Skeletal muscle tissue (tissue), 4 donors: ENCODE results near the gene C11orf68. TPM values are rescaled to one million over a fixed set of nuclear protein-coding genes. Genes with fewer than 3 reads are reported as not detected.
A peak's percentile ranks its signal among the peaks of the same experiment; 100 is the strongest.

Source experiments
- H3K27ac ChIP-seq: one replicate; pipeline ENCODE4 v1.7.0; 2013; ENCODE audit warnings: mild to moderate bottlenecking, low read depth, low read length, inconsistent platforms
- H3K27me3 ChIP-seq, 3 donors: one replicate each; pipeline ENCODE4 v1.7.0; 2013; ENCODE audit warnings: low read length in 3 of 3; ENCODE audit not compliant: control insufficient read depth in 3 of 3, insufficient read depth in 3 of 3
- H3K36me3 ChIP-seq, 3 donors: one replicate each; pipeline ENCODE4 v1.7.0; 2013; ENCODE audit warnings: low read length in 3 of 3; ENCODE audit not compliant: control insufficient read depth in 3 of 3, insufficient read depth in 3 of 3
- H3K4me1 ChIP-seq, 3 donors: one replicate each; pipeline ENCODE4 v1.7.0; 2013; ENCODE audit warnings: low read length in 3 of 3, mild to moderate bottlenecking in 3 of 3; ENCODE audit not compliant: control insufficient read depth in 3 of 3, insufficient read depth in 3 of 3
- H3K4me3 ChIP-seq, 3 donors: one replicate each; pipeline ENCODE4 v1.7.0; 2013; ENCODE audit warnings: low read length in 3 of 3
- H3K9ac ChIP-seq, 3 donors: one replicate each; pipeline ENCODE4 v1.7.0; 2013; ENCODE audit warnings: low read length in 3 of 3, mild to moderate bottlenecking in 3 of 3, moderate library complexity in 2 of 3, low read depth in 1 of 3
- H3K9me3 ChIP-seq, 3 donors: one replicate each; pipeline ENCODE4 v1.7.0; 2013; ENCODE audit warnings: low read length in 3 of 3; ENCODE audit not compliant: control insufficient read depth in 3 of 3
- total RNA-seq: library from RNA; depleted of rRNA; stranded (reverse); fragments of >200 nt; gene quantifications from one replicate; pipeline ENCODE4 v1.2.3, GENCODE V29; 2014
- donor health status: Osteomylitis.

C11orf68 gene
- total RNA-seq, 1 donor from 2014 or later: 12.5 TPM

GRCh38 chr11:65945430-65945911 is 26.6 kb upstream of the C11orf68 start, which contains the start of gene TSGA10IP:
TSGA10IP (plus strand) TSS chr11:65945480; CDS start chr11:65945676, 196 bp downstream.
- no peak within 1 kb of the TSS for H3K4me3 ChIP-seq
- H3K27me3 ChIP-seq: peaks cover 0 to 16% (median 14%) of the 10 kb centered on the region in 3 donors
- no peak within 1 kb of the TSS for H3K27ac ChIP-seq
- no peaks in the 10 kb centered on the region for H3K36me3 ChIP-seq
- H3K9ac ChIP-seq: no peak within 1 kb of the TSS
- no peaks in the 10 kb centered on the region for H3K9me3 ChIP-seq
- H3K4me1 ChIP-seq: no peaks in the 10 kb centered on the region

- H3K9me3 ChIP-seq: no peaks in the 10 kb centered on the region
Observed at GRCh38 chr11:65944767-65945166, 25.9 kb upstream of the C11orf68 start.

GRCh38 chr11:65944191-65944590 is 25.3 kb upstream of the C11orf68 start:
- no peak overlapping the region for H3K4me3 ChIP-seq
- H3K27me3 ChIP-seq: peaks cover 0 to 16% (median 14%) of the 10 kb centered on the region in 3 donors
- no peak overlapping the region for H3K9ac ChIP-seq
- H3K9me3 ChIP-seq: no peaks in the 10 kb centered on the region
- H3K36me3 ChIP-seq: no peaks in the 10 kb centered on the region
- no peak overlapping the region for H3K27ac ChIP-seq
- no peaks in the 10 kb centered on the region for H3K4me1 ChIP-seq

More at GRCh38 chr11:65944767-65945166, 25.9 kb upstream of the C11orf68 start:
- H3K27me3 ChIP-seq: peaks cover 0 to 16% (median 14%) of the 10 kb centered on the region in 3 donors
- no peak overlapping the region for H3K27ac ChIP-seq
- no peaks in the 10 kb centered on the region for H3K36me3 ChIP-seq
- no peak overlapping the region for H3K4me3 ChIP-seq
- H3K4me1 ChIP-seq: no peaks in the 10 kb centered on the region
- no peak overlapping the region for H3K9ac ChIP-seq

DNA sequence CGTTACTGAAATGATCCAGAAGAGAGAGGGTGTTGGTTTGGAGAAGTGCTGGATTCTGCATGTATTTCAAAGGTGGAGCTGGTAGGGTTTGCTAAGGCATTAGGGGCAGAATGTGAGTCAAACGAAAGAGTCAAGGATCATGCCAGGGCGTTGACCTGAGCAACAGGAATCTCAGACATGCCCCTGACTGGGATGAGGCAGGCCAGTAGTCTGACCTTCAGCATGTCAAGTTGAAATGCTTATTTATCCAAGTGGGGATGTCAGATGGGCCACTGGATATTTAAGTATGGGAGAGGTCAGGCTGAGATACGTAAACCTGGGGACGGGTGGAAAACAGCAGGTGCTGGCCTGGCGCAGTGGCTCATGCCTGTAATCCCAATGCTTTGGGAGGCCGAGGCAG is 23.7 kb upstream of the C11orf68 start:
- Histone ChIP-seq H3K4me3 (no peak overlapping the region), H3K27me3 (peaks cover 0 to 21% (median 13%) of the 10 kb centered on the region in 3 donors), H3K9me3 (no peaks in the 10 kb centered on the region), H3K36me3 (no peaks in the 10 kb centered on the region), H3K9ac (no peak overlapping the region), H3K4me1 (no peaks in the 10 kb centered on the region), H3K27ac (no peak overlapping the region)

DNA sequence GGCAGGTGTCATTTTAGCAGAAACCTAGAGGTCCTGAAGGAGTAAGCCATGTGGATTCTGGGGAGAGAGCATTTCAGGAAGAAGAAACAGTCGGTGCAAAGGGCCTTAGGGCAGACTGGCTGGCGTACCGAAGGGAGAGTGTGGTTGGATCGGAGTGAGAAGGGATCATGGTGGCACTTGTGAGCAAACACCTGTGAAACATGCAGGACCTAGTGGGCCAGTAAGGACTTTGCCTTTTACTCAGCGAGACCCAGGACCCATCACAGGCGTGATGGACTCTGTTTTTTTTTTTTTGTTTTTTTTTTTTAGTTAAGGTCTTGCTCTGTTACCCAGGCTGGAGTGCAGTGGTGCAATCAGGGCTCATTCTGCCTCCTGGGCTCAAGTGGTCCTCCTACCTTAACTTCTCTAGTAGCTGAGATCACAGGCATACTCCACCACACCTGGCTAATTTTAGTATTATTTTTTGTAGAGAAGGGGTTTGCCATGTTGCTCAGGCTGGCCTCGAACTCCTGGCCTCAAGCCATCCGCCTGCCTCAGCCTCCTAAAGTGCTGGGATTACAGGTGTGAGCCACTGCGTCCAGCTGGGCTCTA is 23.0 kb upstream of the C11orf68 start:
- Histone ChIP-seq H3K27me3 (peaks cover 0 to 19% (median 6%) of the 10 kb centered on the region in 3 donors), H3K4me1 (no peaks in the 10 kb centered on the region), H3K36me3 (no peaks in the 10 kb centered on the region), H3K9ac (peak overlapping the region in 1 of 3 donors; percentile 30), H3K4me3 (no peak overlapping the region), H3K27ac (no peak overlapping the region), H3K9me3 (no peaks in the 10 kb centered on the region)

DNA sequence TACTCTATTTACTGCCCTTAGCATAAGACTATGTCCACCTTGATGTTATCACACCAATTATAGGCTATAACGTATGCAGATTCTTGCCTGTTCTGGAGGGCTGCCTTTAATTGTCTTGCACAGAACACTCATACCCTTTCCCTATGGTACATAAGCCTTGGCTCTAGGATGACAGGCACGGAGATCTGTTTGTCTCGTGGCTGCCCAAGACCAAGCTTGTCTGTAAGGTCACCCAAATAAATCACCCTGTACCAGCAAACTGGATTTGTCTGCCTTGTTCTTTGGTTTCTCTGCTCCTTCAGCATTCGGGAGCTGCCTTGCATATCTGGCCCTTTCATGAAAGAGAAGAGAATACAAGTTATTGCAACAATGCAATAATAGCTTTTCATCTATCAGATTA is 18.9 kb upstream of the C11orf68 start:
- no peak overlapping the region for H3K4me3 ChIP-seq
- no peak overlapping the region for H3K9ac ChIP-seq
- H3K36me3 ChIP-seq: no peaks in the 10 kb centered on the region
- peaks cover 0 to 25% (median 5%) of the 10 kb centered on the region in 3 donors for H3K27me3 ChIP-seq
- no peaks in the 10 kb centered on the region for H3K9me3 ChIP-seq
- no peak overlapping the region for H3K27ac ChIP-seq
- H3K4me1 ChIP-seq: no peaks in the 10 kb centered on the region

GRCh38 chr11:65934014-65934413 is 15.2 kb upstream of the C11orf68 start:
- no peak overlapping the region for H3K27ac ChIP-seq
- H3K9me3 ChIP-seq: no peaks in the 10 kb centered on the region
- H3K27me3 ChIP-seq: peaks cover 0 to 21% (median 0%) of the 10 kb centered on the region in 3 donors
- H3K9ac ChIP-seq: no peak overlapping the region
- H3K4me3 ChIP-seq: no peak overlapping the region
- H3K4me1 ChIP-seq: no peaks in the 10 kb centered on the region
- H3K36me3 ChIP-seq: no peaks in the 10 kb centered on the region

GRCh38 chr11:65932558-65932919 is 13.7 kb upstream of the C11orf68 start:
- Histone ChIP-seq H3K27ac (no peak overlapping the region), H3K27me3 (peaks cover 0 to 9% (median 0%) of the 10 kb centered on the region in 3 donors), H3K9ac (no peak overlapping the region), H3K9me3 (no peaks in the 10 kb centered on the region), H3K4me1 (no peaks in the 10 kb centered on the region), H3K4me3 (no peak overlapping the region), H3K36me3 (no peaks in the 10 kb centered on the region)

DNA sequence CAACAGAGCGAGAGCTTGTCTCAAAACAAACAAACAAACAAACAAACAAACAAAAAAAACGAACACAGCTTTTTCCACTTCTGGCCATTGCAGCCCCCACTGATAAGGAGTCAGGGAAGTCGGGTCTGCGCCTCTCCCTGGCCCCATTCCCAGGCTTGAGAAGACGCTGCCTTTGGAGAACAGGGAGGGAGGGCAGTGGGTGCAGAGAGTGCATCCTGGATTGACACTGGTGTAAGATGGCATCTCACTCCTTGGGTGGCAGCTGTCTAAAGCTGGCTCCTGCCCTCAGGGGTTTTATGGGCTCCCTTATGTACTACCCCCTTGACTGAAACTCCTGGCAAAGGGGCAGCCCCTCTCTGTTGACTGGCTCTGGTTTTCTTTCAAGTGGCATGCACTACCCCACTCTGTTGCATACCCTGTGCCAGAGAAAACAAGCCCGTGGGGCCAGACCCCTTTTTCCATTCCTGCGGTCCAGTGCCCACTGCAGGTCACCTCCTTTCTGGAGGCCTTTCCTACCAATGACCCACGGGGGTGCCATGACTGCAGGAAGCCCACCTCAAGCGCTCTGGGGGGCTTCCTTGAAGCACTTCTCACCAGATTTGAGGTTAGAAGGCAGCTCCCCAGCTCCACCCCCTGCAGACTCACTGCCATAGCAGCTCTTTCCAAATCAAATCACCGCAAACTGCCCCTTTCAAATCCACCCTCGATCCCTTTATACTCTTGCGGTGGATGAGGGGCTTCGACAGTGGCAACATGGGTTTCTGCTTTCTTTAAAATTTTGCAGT is 13.1 kb upstream of the C11orf68 start:
- H3K27ac ChIP-seq: no peak overlapping the region
- H3K4me3 ChIP-seq: no peak overlapping the region
- H3K4me1 ChIP-seq: no peaks in the 10 kb centered on the region
- no peaks in the 10 kb centered on the region for H3K36me3 ChIP-seq
- H3K9me3 ChIP-seq: no peaks in the 10 kb centered on the region
- H3K27me3 ChIP-seq: peaks cover 0 to 6% (median 0%) of the 10 kb centered on the region in 3 donors
- H3K9ac ChIP-seq: peak overlapping the region in 1 of 3 donors; percentile 3

DNA sequence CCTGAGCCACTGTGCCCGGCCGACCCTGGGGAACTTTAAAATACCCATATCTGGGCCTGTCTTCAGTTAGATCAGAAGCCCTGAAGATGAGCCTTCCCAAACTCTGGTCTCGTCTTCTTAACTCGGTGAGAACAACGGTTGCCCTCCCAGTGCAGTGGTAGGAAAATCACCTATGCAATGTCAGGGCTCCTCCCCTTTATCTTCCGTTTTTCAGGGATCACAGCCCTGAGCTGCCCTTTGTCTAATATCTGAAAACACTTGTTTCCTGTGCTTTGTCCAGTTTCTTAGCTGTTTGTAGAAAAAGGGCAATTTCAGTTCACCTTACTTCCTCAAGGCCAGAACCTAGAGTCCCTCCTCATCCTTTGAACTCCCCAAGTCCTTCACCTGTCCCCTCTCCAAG is 9.8 kb upstream of the C11orf68 start:
- no peaks in the 10 kb centered on the region for H3K9me3 ChIP-seq
- H3K36me3 ChIP-seq: no peaks in the 10 kb centered on the region
- H3K4me3 ChIP-seq: no peak overlapping the region
- peaks cover 0 to 3% (median 0%) of the 10 kb centered on the region in 3 donors for H3K27me3 ChIP-seq
- H3K27ac ChIP-seq: no peak overlapping the region
- H3K4me1 ChIP-seq: no peaks in the 10 kb centered on the region
- no peak overlapping the region for H3K9ac ChIP-seq
